H9 (cell line): ENCODE measurements around the gene FLT3LG. TPM values are rescaled to one million over a fixed set of nuclear protein-coding genes. Genes with fewer than 3 reads are reported as not detected.

Experiments
- DNase-seq: peaks from one replicate; pipeline ENCODE4 v3.0.0-alpha.2; 2017
- H2AFZ ChIP-seq: one replicate; pipeline ENCODE4 v1.6.1; 2013; ENCODE audit warnings: mild to moderate bottlenecking, low read length, control low read depth, moderate library complexity
- H2AK5ac ChIP-seq: 2 replicates; pipeline ENCODE4 v1.6.1; 2013; ENCODE audit warnings: low read length, control low read depth, mixed read lengths; ENCODE audit not compliant: insufficient read length
- H2BK120ac ChIP-seq: one replicate; pipeline ENCODE4 v1.6.1; 2013; ENCODE audit warnings: low read depth, mild to moderate bottlenecking, low read length, control low read depth, inconsistent platforms; ENCODE audit not compliant: poor library complexity, severe bottlenecking
- H2BK12ac ChIP-seq: 2 replicates; pipeline ENCODE4 v1.6.1; 2013; ENCODE audit warnings: low read length, control low read depth, mixed read lengths, low read depth; ENCODE audit not compliant: insufficient read length
- H2BK15ac ChIP-seq: 2 replicates; pipeline ENCODE4 v1.6.1; 2013; ENCODE audit warnings: low read depth, low read length, control low read depth
- H2BK20ac ChIP-seq: one replicate; pipeline ENCODE4 v1.6.1; 2013; ENCODE audit warnings: low read depth, mild to moderate bottlenecking, low read length, control low read depth, inconsistent platforms; ENCODE audit not compliant: poor library complexity, severe bottlenecking
- H2BK5ac ChIP-seq: 2 replicates; pipeline ENCODE4 v1.6.1; 2013; ENCODE audit warnings: low read length, control low read depth, mixed read lengths; ENCODE audit not compliant: insufficient read length
- H3K14ac ChIP-seq: 2 replicates; pipeline ENCODE4 v1.6.1; 2013; ENCODE audit warnings: low read length, control low read depth; ENCODE audit not compliant: insufficient read depth
- H3K18ac ChIP-seq: 2 replicates; pipeline ENCODE4 v1.6.1; 2013; ENCODE audit warnings: low read depth, mild to moderate bottlenecking, mixed read lengths, low read length, control low read depth; ENCODE audit not compliant: insufficient read length
- H3K23ac ChIP-seq: 2 replicates; pipeline ENCODE4 v1.6.1; 2013; ENCODE audit warnings: low read length, control low read depth, mixed read lengths, low read depth; ENCODE audit not compliant: insufficient read length
- H3K23me2 ChIP-seq: 2 replicates; pipeline ENCODE4 v1.6.1; 2013; ENCODE audit warnings: low read depth, mild to moderate bottlenecking, mixed read lengths, low read length, control low read depth; ENCODE audit not compliant: insufficient read length, poor library complexity, severe bottlenecking
- H3K27ac ChIP-seq: 2 replicates; pipeline ENCODE4 v1.5.1; 2013; ENCODE audit warnings: low read length, control low read depth, mixed read lengths, low read depth; ENCODE audit not compliant: insufficient read length
- H3K27me3 ChIP-seq: 2 replicates; pipeline ENCODE4 v1.6.1; 2013; ENCODE audit warnings: low read length, control low read depth, inconsistent platforms; ENCODE audit not compliant: insufficient read depth
- H3K4ac ChIP-seq: 2 replicates; pipeline ENCODE4 v1.6.1; 2013; ENCODE audit warnings: low read depth, mild to moderate bottlenecking, control low read depth, inconsistent platforms, low read length, moderate library complexity
- H3K4me1 ChIP-seq: 2 replicates; pipeline ENCODE4 v1.6.1; 2013; ENCODE audit warnings: low read length, control low read depth, inconsistent platforms; ENCODE audit not compliant: insufficient read depth
- H3K4me2 ChIP-seq: 2 replicates; pipeline ENCODE4 v1.6.1; 2013; ENCODE audit warnings: low read length, control low read depth, mixed read lengths; ENCODE audit not compliant: insufficient read length, insufficient read depth
- H3K56ac ChIP-seq: 2 replicates; pipeline ENCODE4 v1.6.1; 2013; ENCODE audit warnings: low read depth, mild to moderate bottlenecking, mixed read lengths, low read length, control low read depth; ENCODE audit not compliant: insufficient read length
- H3K79me1 ChIP-seq: 2 replicates; pipeline ENCODE4 v1.6.1; 2013; ENCODE audit warnings: low read depth, mild to moderate bottlenecking, moderate library complexity, low read length, control low read depth, inconsistent platforms; ENCODE audit not compliant: insufficient read depth, poor library complexity, severe bottlenecking
- H3K79me2 ChIP-seq: 2 replicates; pipeline ENCODE4 v1.6.1; 2013; ENCODE audit warnings: low read length, control low read depth, inconsistent platforms; ENCODE audit not compliant: insufficient read depth
- H3K9ac ChIP-seq: 2 replicates; pipeline ENCODE4 v1.6.1; 2013; ENCODE audit warnings: low read length, control low read depth, mixed read lengths; ENCODE audit not compliant: insufficient read length; ENCODE audit errors: extremely low read depth
- H3K9me3 ChIP-seq: one replicate; pipeline ENCODE4 v1.6.1; 2013; ENCODE audit warnings: low read depth, low read length, inconsistent platforms; ENCODE audit not compliant: control insufficient read depth
- H3T11ph ChIP-seq: one replicate; pipeline ENCODE4 v1.6.1; 2013; ENCODE audit warnings: mild to moderate bottlenecking, low read length, control low read depth, inconsistent platforms
- H4K20me1 ChIP-seq: one replicate; pipeline ENCODE4 v1.6.1; 2013; ENCODE audit not compliant: control insufficient read depth, insufficient read length, insufficient read depth
- H4K5ac ChIP-seq: 2 replicates; pipeline ENCODE4 v1.6.1; 2013; ENCODE audit warnings: low read depth, mild to moderate bottlenecking, mixed read lengths, low read length, control low read depth; ENCODE audit not compliant: insufficient read length
- H4K8ac ChIP-seq: replicated peaks from 2 replicates; pipeline ENCODE4 v1.6.1; 2013; ENCODE audit warnings: low read length, control low read depth, mixed read lengths, low read depth; ENCODE audit not compliant: insufficient read length
- H4K91ac ChIP-seq: 2 replicates; pipeline ENCODE4 v1.6.1; 2013; ENCODE audit warnings: low read depth, mild to moderate bottlenecking, moderate library complexity, mixed read lengths, low read length, control low read depth; ENCODE audit not compliant: insufficient read length
- H3K27ac Mint-ChIP-seq, 3 experiments: 2 replicates in 2 of 3; 3 replicates in 1 of 3; pipeline ENCODE4 v1.8.0; 2020 to 2021; ENCODE audit warnings: mixed read lengths in 3 of 3, mild to moderate bottlenecking in 1 of 3, moderate library complexity in 1 of 3
- H3K27me3 Mint-ChIP-seq: 2 replicates; pipeline ENCODE4 v1.8.0; 2021; ENCODE audit warnings: low read depth, mild to moderate bottlenecking, moderate library complexity, mixed read lengths
- H3K36me3 Mint-ChIP-seq, 3 experiments: 2 replicates in 2 of 3; 3 replicates in 1 of 3; pipeline ENCODE4 v1.8.0; 2020 to 2021; ENCODE audit warnings: low read depth in 3 of 3, mixed read lengths in 3 of 3; ENCODE audit not compliant: insufficient read depth in 1 of 3
- H3K4me1 Mint-ChIP-seq, 2 experiments: 2 replicates each; pipeline ENCODE4 v1.8.0; 2020; ENCODE audit warnings: mixed read lengths in 2 of 2
- H3K4me3 Mint-ChIP-seq, 2 experiments: 2 replicates in 1 of 2; 3 replicates in 1 of 2; pipeline ENCODE4 v1.8.0; 2020 to 2021; ENCODE audit warnings: mild to moderate bottlenecking in 2 of 2, mixed read lengths in 2 of 2, moderate library complexity in 1 of 2
- H3K9me3 Mint-ChIP-seq, 2 experiments: 2 replicates in 1 of 2; 3 replicates in 1 of 2; pipeline ENCODE4 v1.8.0; 2020; ENCODE audit warnings: mild to moderate bottlenecking in 2 of 2, mixed read lengths in 2 of 2, moderate library complexity in 1 of 2
- CTCF ChIP-seq: fragments of 200-600 bp; sonication (generic); conservative IDR thresholded peaks from 3 replicates; pipeline ENCODE4 v1.8.0; 2021; ENCODE audit warnings: antibody characterized with exemption, mild to moderate bottlenecking
- WGBS: extraction: QIAGEN DNeasy Blood & Tissue Kit; methylation state at CpG from one replicate; pipeline ENCODE4 v1.1.7; 2013; ENCODE audit warnings: missing lambda C conversion rate, low lambda C conversion rate, mixed read lengths; ENCODE audit not compliant: insufficient read length; ENCODE audit errors: extremely low coverage; 5-methylcytosine and 5-hydroxymethylcytosine counted together
- total RNA-seq: library from RNA; stranded (reverse); gene quantifications from 2 replicates; pipeline ENCODE4 v1.2.1, GENCODE V29; 2021

The FLT3LG gene
- total RNA-seq, 1 experiment from 2014 or later = 2.1 TPM

- no peak overlapping the region for H4K8ac ChIP-seq
- H3K9me3 Mint-ChIP-seq = no peaks in the 10 kb centered on the region
- no peaks in the 10 kb centered on the region for H3K9me3 ChIP-seq
- H2BK20ac ChIP-seq = no peak overlapping the region
- no peak overlapping the region for H3K4ac ChIP-seq
- no peak overlapping the region for H3K14ac ChIP-seq
- no peaks in the 10 kb centered on the region for H3K4me1 ChIP-seq
- no peak overlapping the region for H3K56ac ChIP-seq
- WGBS = no CpG with 5 or more reads among the region's 87 CpGs
- no peak overlapping the region for H2AFZ ChIP-seq
- no peaks in the 10 kb centered on the region for H4K20me1 ChIP-seq
- peaks cover 0 to 19% (median 0%) of the 10 kb centered on the region in 3 experiments; a peak in 4 of 7 replicates for H3K36me3 Mint-ChIP-seq
- H3K27me3 ChIP-seq = no peaks in the 10 kb centered on the region
- H4K5ac ChIP-seq = no peak overlapping the region
- peak; percentile 62 for TF ChIP-seq CTCF
- peaks cover 9% of the 10 kb centered on the region for H3K23me2 ChIP-seq
- DNase-seq = peak; percentile 79
- no peak overlapping the region for H2BK15ac ChIP-seq
- H3T11ph ChIP-seq = no peak overlapping the region
- H4K91ac ChIP-seq = no peak overlapping the region
- H3K79me1 ChIP-seq = no peaks in the 10 kb centered on the region
- H2BK5ac ChIP-seq = no peak overlapping the region
- no peak overlapping the region for H2BK120ac ChIP-seq
- H3K9ac ChIP-seq = no peak overlapping the region
- no peaks in the 10 kb centered on the region for H3K79me2 ChIP-seq
- H3K4me2 ChIP-seq = peak overlapping the region; percentile 68
- peak overlapping the region; percentile 72 to 85 for H3K4me3 Mint-ChIP-seq
- H3K23ac ChIP-seq = no peak overlapping the region
- H3K27ac Mint-ChIP-seq = 0 out of 7 replicates have a peak overlapping the region, but pooled peaks of 1 of the 3 experiments have one; percentile 38
- H3K27ac ChIP-seq = no peak overlapping the region
- peaks cover 13 to 18% of the 10 kb centered on the region in 2 experiments for H3K4me1 Mint-ChIP-seq
- H3K27me3 Mint-ChIP-seq = peaks cover 11% of the 10 kb centered on the region
- H3K18ac ChIP-seq = no peak overlapping the region
- H2AK5ac ChIP-seq = no peak overlapping the region
- no peak overlapping the region for H2BK12ac ChIP-seq
These were observed 59.8 kb downstream of the FLT3LG start for GRCh38 chr19:49533551-49534488.
